Psoas muscle (tissue), 8 donors: ENCODE results near the gene C2CD4C. TPM values are rescaled to one million over a fixed set of nuclear protein-coding genes. Genes with fewer than 3 reads are reported as not detected.
A peak's percentile ranks its signal among the peaks of the same experiment; 100 is the strongest.
"Not testable (repeated sequence)": the region's sequence is repeated elsewhere in the genome, so short reads cannot be mapped to it uniquely, and the experiment has no call there.

Experiments used
- ATAC-seq, 4 donors: fragments of 200-7000 bp; cut with Tn5 transposase; one replicate each; pipeline ENCODE4 v1.9.1; 2020; ENCODE audit warnings: moderate library complexity in 3 of 4, mild to moderate bottlenecking in 2 of 4
- DNase-seq, 2 donors: peaks; one replicate each; pipeline ENCODE4 v3.0.0-alpha.2; 2020
- H3K27ac ChIP-seq: fragments of 200-600 bp; one replicate; pipeline ENCODE4 v1.8.0; 2022
- H3K27me3 ChIP-seq, 3 donors: fragments of 200-600 bp in 1 of 3; one replicate each; pipeline versions ENCODE4 v1.6.1 to v1.8.0; 2013 to 2022; ENCODE audit warnings: low read length in 2 of 3, mild to moderate bottlenecking in 2 of 3, moderate library complexity in 1 of 3; ENCODE audit not compliant: insufficient read depth in 3 of 3
- H3K36me3 ChIP-seq, 2 donors: fragments of 200-600 bp in 1 of 2; one replicate each; pipeline versions ENCODE4 v1.6.1 to v1.8.0; 2013 to 2022; ENCODE audit warnings: low read depth in 1 of 2, mild to moderate bottlenecking in 1 of 2, moderate library complexity in 1 of 2; ENCODE audit not compliant: insufficient read depth in 1 of 2
- H3K4me1 ChIP-seq: fragments of 200-600 bp; one replicate; pipeline ENCODE4 v1.8.0; 2022
- H3K4me3 ChIP-seq: fragments of 200-600 bp; one replicate; pipeline ENCODE4 v1.8.0; 2022; ENCODE audit warnings: mild to moderate bottlenecking
- H3K9me3 ChIP-seq: fragments of 200-600 bp; one replicate; pipeline ENCODE4 v1.8.0; 2022
- WGBS, 3 donors: extraction: QIAGEN DNeasy Blood & Tissue Kit; methylation state at CpG; one replicate each; pipeline versions ENCODE4 v1.1.6 to v1.1.7; 2013; 5-methylcytosine and 5-hydroxymethylcytosine counted together
- intact Hi-C, 2 donors: fragments of 100-400 bp; cut with DNase I; formaldehyde crosslinking; loops; one replicate each; pipeline versions ENCODE4 v1.11.0 to v1.14.2; 2022
- polyA plus RNA-seq, 3 donors: library from polyadenylated mRNA; stranded (reverse); fragments of 200-250 nt; gene quantifications; one replicate each; pipeline ENCODE4 v1.2.3, GENCODE V29; 2013
- total RNA-seq, 4 donors: library from RNA; stranded (reverse); fragmentation: NEBNext Ultra II Directional in 2 of 4; extraction: Animal tissue kit (Norgen Biotek cat#: 25700) in 2 of 4; gene quantifications; one replicate each; pipeline versions ENCODE4 v1.2.1 to v1.2.4, GENCODE V29; 2021 to 2023
- TF ChIP-seq, protein P1 (sequence below): fragments of 200-600 bp; IDR thresholded peaks from one replicate; pipeline ENCODE4 v1.8.0; 2022; ENCODE audit warnings: antibody characterized with exemption
- donor health status: healthy with polysubstance abuse.
- donor health status: DM: no; HTN: no; CAD: no; lungs with moderate emphysema.
- donor health status: Bipolar disorder and iron deficiency.
- donor health status: healthy.
- donor health status: DM: yes; HTN: yes; CAD: no.
- donor health status: DM: no; HTN: no; CAD: no.
- donor health status: DM: no; HTN: no; CAD: no.
- donor health status: DM: yes; HTN: yes; CAD: no.

C2CD4C gene
- total and polyA plus RNA-seq, 7 donors: 0.47 to 1.3 (median 0.97) TPM

DNA sequence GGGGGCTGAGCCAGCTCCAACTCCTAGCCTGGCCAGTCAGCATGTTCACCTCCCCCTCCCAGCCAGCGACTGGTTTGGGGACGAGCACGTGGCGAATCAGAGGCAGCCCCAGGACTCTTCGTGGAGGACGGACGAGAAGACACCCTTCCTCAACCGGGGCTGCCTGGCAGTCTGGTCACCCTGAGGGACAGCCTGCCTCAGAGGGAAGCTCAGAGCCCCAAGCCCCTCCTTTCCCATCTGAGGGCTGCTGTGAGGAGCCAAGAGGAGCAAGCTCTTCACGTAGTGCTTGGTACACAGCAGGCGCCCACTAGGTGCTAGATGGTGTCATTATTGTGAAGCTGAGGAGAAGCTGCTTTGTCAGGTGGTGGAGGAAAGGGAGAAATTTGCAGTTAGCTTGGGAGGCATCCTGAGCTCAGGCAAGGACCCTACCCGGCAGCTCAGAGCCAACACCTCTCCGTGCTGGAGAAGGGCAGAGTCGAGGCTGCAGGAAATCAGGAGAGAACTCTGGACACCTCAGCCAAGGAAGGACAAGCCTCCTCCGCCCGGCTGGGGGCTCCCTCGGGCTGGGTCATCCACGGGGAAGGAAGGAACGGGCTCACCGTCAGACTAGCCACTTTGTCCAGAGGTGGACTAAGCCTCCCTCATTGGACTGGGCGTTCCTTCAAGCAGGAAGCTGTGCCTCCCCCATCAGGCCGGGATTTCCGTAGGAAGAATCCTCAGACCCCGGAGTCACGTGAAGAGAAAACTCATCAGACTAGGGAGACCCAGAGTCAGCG is 14.9 kb upstream of the C2CD4C start:
- no peaks in the 10 kb centered on the region for H3K9me3 ChIP-seq
- DNase-seq (no peak), ATAC-seq (no peak)
- 78 to 86% (median 83%) methylated on average over 25 of the region's 25 CpGs for WGBS, 3 donors
- TF ChIP-seq, protein P1, sequence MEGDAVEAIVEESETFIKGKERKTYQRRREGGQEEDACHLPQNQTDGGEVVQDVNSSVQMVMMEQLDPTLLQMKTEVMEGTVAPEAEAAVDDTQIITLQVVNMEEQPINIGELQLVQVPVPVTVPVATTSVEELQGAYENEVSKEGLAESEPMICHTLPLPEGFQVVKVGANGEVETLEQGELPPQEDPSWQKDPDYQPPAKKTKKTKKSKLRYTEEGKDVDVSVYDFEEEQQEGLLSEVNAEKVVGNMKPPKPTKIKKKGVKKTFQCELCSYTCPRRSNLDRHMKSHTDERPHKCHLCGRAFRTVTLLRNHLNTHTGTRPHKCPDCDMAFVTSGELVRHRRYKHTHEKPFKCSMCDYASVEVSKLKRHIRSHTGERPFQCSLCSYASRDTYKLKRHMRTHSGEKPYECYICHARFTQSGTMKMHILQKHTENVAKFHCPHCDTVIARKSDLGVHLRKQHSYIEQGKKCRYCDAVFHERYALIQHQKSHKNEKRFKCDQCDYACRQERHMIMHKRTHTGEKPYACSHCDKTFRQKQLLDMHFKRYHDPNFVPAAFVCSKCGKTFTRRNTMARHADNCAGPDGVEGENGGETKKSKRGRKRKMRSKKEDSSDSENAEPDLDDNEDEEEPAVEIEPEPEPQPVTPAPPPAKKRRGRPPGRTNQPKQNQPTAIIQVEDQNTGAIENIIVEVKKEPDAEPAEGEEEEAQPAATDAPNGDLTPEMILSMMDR: no peak
- no peaks in the 10 kb centered on the region for H3K4me1 ChIP-seq
- H3K27me3 ChIP-seq: peaks cover 0 to 13% (median 0%) of the 10 kb centered on the region in 3 donors
- no peak overlapping the region for H3K27ac ChIP-seq
- H3K4me3 ChIP-seq: no peak overlapping the region
- H3K36me3 ChIP-seq: no peaks in the 10 kb centered on the region
- intact Hi-C loops: no loop called here

DNA sequence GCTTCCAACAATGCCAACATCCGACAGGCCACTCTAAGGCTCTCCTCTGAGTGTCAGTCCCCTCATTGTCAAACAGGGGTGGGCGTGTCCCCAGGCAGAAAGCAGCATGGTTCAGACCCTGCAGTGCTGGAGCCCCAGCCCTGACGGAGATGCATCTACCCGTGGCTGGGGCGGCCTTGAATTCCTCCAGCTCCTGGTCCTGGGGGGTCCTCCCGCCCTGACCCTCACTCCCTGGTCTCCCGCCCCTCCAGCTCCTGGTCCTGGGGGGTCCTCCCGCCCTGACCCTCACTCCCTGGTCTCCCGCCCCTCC is 13.9 kb upstream of the C2CD4C start:
- H3K4me3 ChIP-seq, H3K36me3 ChIP-seq, H3K4me1 ChIP-seq, ATAC-seq, H3K9me3 ChIP-seq, DNase-seq, H3K27ac ChIP-seq, intact Hi-C loops: not testable (repeated sequence)
- WGBS, 3 donors: 78 to 81% (median 79%) methylated on average over 6 to 7 of the region's 9 CpGs
- peaks cover 0 to 13% (median 1%) of the 10 kb centered on the region in 3 donors for H3K27me3 ChIP-seq

DNA sequence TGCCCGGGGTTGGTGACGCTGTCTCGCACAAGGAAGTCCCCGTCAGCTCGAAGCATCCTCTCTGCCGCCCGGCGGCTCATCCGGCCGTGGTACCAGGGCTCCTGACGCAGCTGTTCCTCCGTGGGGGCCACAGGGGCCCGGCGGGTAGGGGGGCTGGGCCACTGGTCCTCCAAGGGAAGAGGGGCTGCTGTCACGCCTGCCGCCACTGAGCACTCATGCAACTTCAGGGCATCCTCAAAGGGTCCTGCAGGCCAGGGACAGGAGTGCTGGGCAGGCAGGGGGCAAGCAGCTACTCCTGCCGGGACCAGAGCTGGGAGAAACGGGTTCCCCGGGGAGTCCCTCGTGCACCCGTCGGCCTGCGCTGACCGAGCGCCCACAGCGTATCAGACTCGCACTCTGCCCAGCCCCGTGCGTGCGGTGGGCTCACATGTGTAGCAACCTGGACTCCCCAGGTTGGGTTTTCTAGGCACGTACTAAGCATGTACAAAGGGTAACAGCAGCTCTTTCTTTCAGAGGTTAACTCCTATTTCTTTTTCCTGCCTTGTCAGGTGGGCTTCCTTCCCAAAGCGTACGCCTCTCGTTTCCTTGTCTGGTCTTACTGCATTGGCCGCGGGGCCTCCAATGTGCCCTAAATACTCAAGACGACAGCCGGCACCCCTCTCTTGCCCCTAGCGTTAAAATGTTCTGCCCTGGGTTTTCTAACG is 13.4 kb upstream of the C2CD4C start:
- TF ChIP-seq, protein P1: no peak
- no peak for DNase-seq
- H3K27me3 ChIP-seq: peaks cover 0 to 13% (median 1%) of the 10 kb centered on the region in 3 donors
- intact Hi-C loops: no loop called here
- H3K9me3 ChIP-seq: no peaks in the 10 kb centered on the region
- no peak overlapping the region for H3K4me3 ChIP-seq
- H3K36me3 ChIP-seq: no peaks in the 10 kb centered on the region
- no peak overlapping the region for H3K27ac ChIP-seq
- no peak for ATAC-seq
- WGBS, 3 donors: 78 to 82% (median 80%) methylated on average over 40 of the region's 40 CpGs
- no peaks in the 10 kb centered on the region for H3K4me1 ChIP-seq

DNA sequence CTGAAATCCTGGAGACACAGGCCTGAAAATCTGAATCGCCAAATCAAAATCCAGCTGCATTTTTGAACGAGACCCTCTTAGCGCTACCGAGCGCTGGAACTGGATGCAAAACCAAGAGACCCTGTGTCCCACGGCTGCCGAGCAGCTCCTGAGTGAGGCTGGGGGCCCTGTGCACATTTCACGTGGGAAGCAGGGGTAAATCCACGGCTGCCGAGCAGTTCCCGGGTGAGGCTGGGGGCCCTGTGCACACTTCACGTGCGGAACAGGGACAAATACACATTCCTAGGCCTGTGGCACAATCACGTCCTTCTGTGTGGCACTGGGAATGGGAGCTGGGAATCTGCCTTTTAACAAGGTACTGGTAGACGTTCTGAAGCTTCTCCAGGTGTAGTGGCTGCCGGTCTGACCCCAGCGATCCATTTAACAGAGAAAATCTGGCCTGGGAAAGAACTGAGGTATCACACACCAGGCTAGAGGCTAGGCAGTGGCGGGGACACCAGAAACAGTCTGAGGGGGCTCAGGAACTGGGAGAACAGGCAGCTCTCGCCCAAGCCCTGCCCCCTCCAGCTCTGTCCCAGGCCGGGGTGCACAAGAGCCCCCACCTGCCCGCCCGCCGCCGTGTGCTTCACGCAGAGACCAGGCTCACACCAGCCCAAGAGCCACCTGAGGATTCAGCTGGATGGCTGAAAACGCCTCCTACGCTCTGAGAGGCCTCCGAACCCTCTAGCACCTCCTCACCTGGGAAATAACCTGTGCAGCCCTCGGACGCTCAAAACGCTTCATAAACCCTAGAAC is 11.0 kb upstream of the C2CD4C start:
- Histone ChIP-seq H3K4me1 (no peaks in the 10 kb centered on the region), H3K9me3 (no peaks in the 10 kb centered on the region), H3K27me3 (peaks cover 0 to 1% (median 0%) of the 10 kb centered on the region in 3 donors), H3K36me3 (no peaks in the 10 kb centered on the region), H3K4me3 (no peak overlapping the region), H3K27ac (no peak overlapping the region)
- TF ChIP-seq, protein P1: no peak
- ATAC-seq (no peak), DNase-seq (peak in 1 of 2 donors; percentile 34)
- 80 to 81% (median 80%) methylated on average over 26 to 31 of the region's 31 CpGs for WGBS, 3 donors
- intact Hi-C loops: no loop called here
